HepG2 (cell line): ENCODE measurements around the gene TAS2R13. TPM values are rescaled to one million over a fixed set of nuclear protein-coding genes. Genes with fewer than 3 reads are reported as not detected.
A peak's percentile ranks its signal among the peaks of the same experiment; 100 is the strongest.

ENCODE experiments used
- ELF3 ChIP-seq: IDR thresholded peaks from 2 replicates; pipeline ENCODE4 v1.6.1; 2016; ENCODE audit warnings: missing genetic modification reagents, missing compliant biosample characterization
- ESRRA ChIP-seq: sonication (generic); formaldehyde crosslinking; IDR thresholded peaks from 2 replicates; pipeline ENCODE4 v1.5.1; 2020; ENCODE audit warnings: mild to moderate bottlenecking, low read depth, missing genetic modification reagents
- GPBP1L1 ChIP-seq: sonication (generic); formaldehyde crosslinking; IDR thresholded peaks from 2 replicates; pipeline ENCODE4 v1.5.0; 2020; ENCODE audit warnings: mild to moderate bottlenecking, missing genetic modification reagents
- ISL2 ChIP-seq: sonication (generic); formaldehyde crosslinking; IDR thresholded peaks from 2 replicates; pipeline ENCODE4 v1.5.0; 2020; ENCODE audit warnings: missing genetic modification reagents
- KLF6 ChIP-seq: IDR thresholded peaks from 2 replicates; pipeline ENCODE4 v1.8.0; 2016; ENCODE audit warnings: missing biosample characterization, missing genetic modification reagents
- POGK ChIP-seq: sonication (generic); formaldehyde crosslinking; conservative IDR thresholded peaks from 2 replicates; pipeline ENCODE4 v1.8.0; 2022; ENCODE audit warnings: mild to moderate bottlenecking, moderate library complexity, missing genetic modification reagents
- SIN3A ChIP-seq: IDR thresholded peaks from 2 replicates; pipeline ENCODE4 v1.6.1; 2011; ENCODE audit warnings: low read depth, mild to moderate bottlenecking, control low read depth, low read length, borderline replicate concordance
- SIN3B ChIP-seq: fragments of 150-350 bp; IDR thresholded peaks from 2 replicates; pipeline ENCODE4 v1.6.1; 2014; ENCODE audit warnings: low read length
- SKIL ChIP-seq: sonication (generic); formaldehyde crosslinking; IDR thresholded peaks from 2 replicates; pipeline ENCODE4 v1.8.0; 2022; ENCODE audit warnings: missing genetic modification reagents, mild to moderate bottlenecking, moderate library complexity, borderline replicate concordance
- SMAD9 ChIP-seq: sonication (generic); formaldehyde crosslinking; IDR thresholded peaks from 2 replicates; pipeline ENCODE4 v1.5.1; 2020; ENCODE audit warnings: mild to moderate bottlenecking, missing genetic modification reagents
- THAP7 ChIP-seq: sonication (generic); formaldehyde crosslinking; IDR thresholded peaks from 2 replicates; pipeline ENCODE4 v1.8.1; 2023; ENCODE audit warnings: mild to moderate bottlenecking, missing genetic modification reagents
- XBP1 ChIP-seq: sonication (generic); formaldehyde crosslinking; IDR thresholded peaks from 2 replicates; pipeline ENCODE4 v1.5.0; 2020; ENCODE audit warnings: missing genetic modification reagents
- ZBED4 ChIP-seq: sonication (generic); formaldehyde crosslinking; IDR thresholded peaks from 2 replicates; pipeline ENCODE4 v1.4.0; 2020; ENCODE audit warnings: missing genetic modification reagents, borderline replicate concordance
- ZNF20 ChIP-seq: sonication (generic); formaldehyde crosslinking; IDR thresholded peaks from 2 replicates; pipeline ENCODE4 v1.4.0; 2020; ENCODE audit warnings: mild to moderate bottlenecking, moderate library complexity, missing genetic modification reagents
- ZNF550 ChIP-seq: sonication (generic); formaldehyde crosslinking; IDR thresholded peaks from 2 replicates; pipeline ENCODE4 v1.4.0; 2020; ENCODE audit warnings: mild to moderate bottlenecking, missing genetic modification reagents, borderline replicate concordance
- ZNF564 ChIP-seq: sonication (generic); formaldehyde crosslinking; IDR thresholded peaks from 2 replicates; pipeline ENCODE4 v1.8.1; 2023; ENCODE audit warnings: mild to moderate bottlenecking, missing genetic modification reagents
- ZNF792 ChIP-seq: IDR thresholded peaks from 2 replicates; pipeline ENCODE4 v1.6.1; 2016
- ZSCAN20 ChIP-seq: sonication (generic); formaldehyde crosslinking; IDR thresholded peaks from 2 replicates; pipeline ENCODE4 v1.4.0; 2020; ENCODE audit warnings: missing genetic modification reagents, mild to moderate bottlenecking, borderline replicate concordance
- polyA plus RNA-seq, 8 experiments: library from polyadenylated mRNA; depleted of rRNA in 3 of 8; stranded (reverse) in 7 of 8; unstranded in 1 of 8; fragments of >200 nt; fragmentation: Illumina TruSeq in 4 of 8; extraction: Trizol in 4 of 8; gene quantifications; 2 replicates each; pipeline versions ENCODE4 v1.2.1 to v1.2.3, GENCODE V29; 2011 to 2016; ENCODE audit warnings: low read depth in 4 of 8, missing spikeins in 1 of 8, mixed read lengths in 1 of 8; ENCODE audit not compliant: insufficient read depth in 1 of 8
- total RNA-seq, 5 experiments: library from RNA; depleted of rRNA; stranded (reverse); fragments of >200 nt; fragmentation: Illumina TruSeq; extraction: Trizol; gene quantifications; 2 replicates each; pipeline ENCODE4 v1.2.3, GENCODE V29; 2016; ENCODE audit warnings: low read depth in 1 of 5
- TF ChIP-seq, protein P1 (sequence below): sonication (generic); formaldehyde crosslinking; IDR thresholded peaks from 2 replicates; pipeline ENCODE4 v1.4.0; 2020; ENCODE audit warnings: missing genetic modification reagents, borderline replicate concordance

Gene TAS2R13
- total and polyA plus RNA-seq, 2 of the 13 experiments (the other 11 are each of a cell fraction or from before 2014, with no cell fraction given) = 0.33 to 1.3 TPM

GRCh38 chr12:10891937-10892336, 17.4 kb downstream of the TAS2R13 start (continued):
- TF ChIP-seq ZNF550 (CRISPR knock-in tag) (no peak), ZSCAN20 (CRISPR knock-in tag) (no peak), ZBED4 (CRISPR knock-in tag) (peak; percentile 32; the same call in 1 of the 2 replicates), ZNF564 (CRISPR knock-in tag) (no peak), POGK (peak; percentile 90), GPBP1L1 (CRISPR knock-in tag) (no peak), SMAD9 (CRISPR knock-in tag) (no peak), ZNF20 (CRISPR knock-in tag) (no peak), ESRRA (CRISPR knock-in tag) (0 out of 2 replicates have a peak, but pooled peaks have one; percentile 41), SKIL (CRISPR knock-in tag) (peak; percentile 88), KLF6 (CRISPR knock-in tag) (peak; percentile 70; the same call in 1 of the 2 replicates), SIN3A (no peak), ELF3 (CRISPR knock-in tag) (peak; percentile 96), ISL2 (CRISPR knock-in tag) (peak; percentile 95), XBP1 (CRISPR knock-in tag) (no peak), SIN3B (no peak), ZNF792 (CRISPR knock-in tag) (peak; percentile 91; the same call in 1 of the 2 replicates), THAP7 (CRISPR knock-in tag) (no peak)
- TF ChIP-seq, protein P1, sequence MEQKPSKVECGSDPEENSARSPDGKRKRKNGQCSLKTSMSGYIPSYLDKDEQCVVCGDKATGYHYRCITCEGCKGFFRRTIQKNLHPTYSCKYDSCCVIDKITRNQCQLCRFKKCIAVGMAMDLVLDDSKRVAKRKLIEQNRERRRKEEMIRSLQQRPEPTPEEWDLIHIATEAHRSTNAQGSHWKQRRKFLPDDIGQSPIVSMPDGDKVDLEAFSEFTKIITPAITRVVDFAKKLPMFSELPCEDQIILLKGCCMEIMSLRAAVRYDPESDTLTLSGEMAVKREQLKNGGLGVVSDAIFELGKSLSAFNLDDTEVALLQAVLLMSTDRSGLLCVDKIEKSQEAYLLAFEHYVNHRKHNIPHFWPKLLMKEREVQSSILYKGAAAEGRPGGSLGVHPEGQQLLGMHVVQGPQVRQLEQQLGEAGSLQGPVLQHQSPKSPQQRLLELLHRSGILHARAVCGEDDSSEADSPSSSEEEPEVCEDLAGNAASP (CRISPR knock-in tag) = peak; percentile 89
